ENCODE results near the gene MEIS2. TPM values are rescaled to one million over a fixed set of nuclear protein-coding genes. Genes with fewer than 3 reads are reported as not detected.

Gene MEIS2
- total RNA-seq, 1 experiment from 2014 or later, result 17.5 TPM

DNA sequence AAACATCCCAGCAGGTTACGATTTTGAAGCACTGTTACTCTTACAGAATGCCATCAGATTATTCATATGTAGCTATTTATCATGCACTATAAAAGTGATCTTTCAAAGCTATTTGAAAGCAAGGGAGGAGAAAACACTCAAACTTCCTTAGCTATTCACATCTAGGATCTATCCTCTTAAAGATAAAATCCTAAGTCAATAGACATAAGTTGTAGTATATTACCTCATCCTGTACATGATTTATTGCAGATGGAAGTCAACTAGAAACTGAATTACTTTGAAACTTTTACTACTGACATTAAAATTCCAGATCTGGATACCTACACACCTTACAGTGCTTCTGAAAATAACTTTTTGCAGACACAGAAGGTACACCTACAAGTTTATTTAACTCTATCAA is 197.2 kb downstream of the MEIS2 start:
- Histone ChIP-seq H4K20me1 (ENCODE audit: low read length) (no peaks in the 10 kb centered on the region), H3K9me2 (replicated peaks; ENCODE audit: low read length) (no peaks in the 10 kb centered on the region), H3F3A (ENCODE audit: low read length, unreplicated experiment) (no peaks in the 10 kb centered on the region), H3K4me3 (ENCODE audit: low read length) (no peak overlapping the region), H3K4me1 (ENCODE audit: insufficient read depth, low read length) (no peaks in the 10 kb centered on the region), H3K9me3 (ENCODE audit: low read length) (no peaks in the 10 kb centered on the region), H3K79me2 (ENCODE audit: low read length) (no peaks in the 10 kb centered on the region), H3K4me2 (ENCODE audit: low read length) (no peak overlapping the region), H3K9ac (ENCODE audit: low read length) (no peak overlapping the region), H3K36me3 (ENCODE audit: low read depth, low read length) (no peaks in the 10 kb centered on the region), H3K27me3 (ENCODE audit: low read length) (no peaks in the 10 kb centered on the region), H3K27ac (ENCODE audit: low read length) (no peak overlapping the region), H2AFZ (ENCODE audit: low read length) (no peak overlapping the region)
- TF ChIP-seq, protein P1, sequence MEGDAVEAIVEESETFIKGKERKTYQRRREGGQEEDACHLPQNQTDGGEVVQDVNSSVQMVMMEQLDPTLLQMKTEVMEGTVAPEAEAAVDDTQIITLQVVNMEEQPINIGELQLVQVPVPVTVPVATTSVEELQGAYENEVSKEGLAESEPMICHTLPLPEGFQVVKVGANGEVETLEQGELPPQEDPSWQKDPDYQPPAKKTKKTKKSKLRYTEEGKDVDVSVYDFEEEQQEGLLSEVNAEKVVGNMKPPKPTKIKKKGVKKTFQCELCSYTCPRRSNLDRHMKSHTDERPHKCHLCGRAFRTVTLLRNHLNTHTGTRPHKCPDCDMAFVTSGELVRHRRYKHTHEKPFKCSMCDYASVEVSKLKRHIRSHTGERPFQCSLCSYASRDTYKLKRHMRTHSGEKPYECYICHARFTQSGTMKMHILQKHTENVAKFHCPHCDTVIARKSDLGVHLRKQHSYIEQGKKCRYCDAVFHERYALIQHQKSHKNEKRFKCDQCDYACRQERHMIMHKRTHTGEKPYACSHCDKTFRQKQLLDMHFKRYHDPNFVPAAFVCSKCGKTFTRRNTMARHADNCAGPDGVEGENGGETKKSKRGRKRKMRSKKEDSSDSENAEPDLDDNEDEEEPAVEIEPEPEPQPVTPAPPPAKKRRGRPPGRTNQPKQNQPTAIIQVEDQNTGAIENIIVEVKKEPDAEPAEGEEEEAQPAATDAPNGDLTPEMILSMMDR (conservative IDR thresholded peaks at IDR 0.05; ENCODE audit: low read depth, low read length), result no peak
- TF ChIP-seq EZH2phosphoT487 (IDR thresholded peaks at IDR 0.05; ENCODE audit: borderline replicate concordance, low read length), result no peak
- ChIA-PET CTCF (no interaction called here), POLR2A (ENCODE audit: unreplicated experiment) (no interaction called here)
- intact Hi-C loops (cut with micrococcal nuclease), result no loop called here
- ATAC-seq, result peak; percentile 31; the same call in 1 of the 2 replicates
- BruUV-seq (replicated peaks), result no TSS peak
- DNase-seq, result no peak

GRCh38 chr15:36901012-36901411 is 199.3 kb downstream of the MEIS2 start:
- H3K27ac ChIP-seq (ENCODE audit: low read length), result no peak overlapping the region
- no peak overlapping the region for H3K9ac ChIP-seq (ENCODE audit: low read length)
- no peaks in the 10 kb centered on the region for H3K79me2 ChIP-seq (ENCODE audit: low read length)
- ChIA-PET POLR2A (ENCODE audit: unreplicated experiment) (no interaction called here), CTCF (interaction anchor here (0.5 kb wide), 1 partner anchor 40 kb away, joined by 3 read pairs; no protein-coding TSS in a partner anchor)
- no peaks in the 10 kb centered on the region for H4K20me1 ChIP-seq (ENCODE audit: low read length)
- H3F3A ChIP-seq (ENCODE audit: low read length, unreplicated experiment), result no peaks in the 10 kb centered on the region
- no peaks in the 10 kb centered on the region for H3K36me3 ChIP-seq (ENCODE audit: low read depth, low read length)
- H3K9me2 ChIP-seq (replicated peaks; ENCODE audit: low read length), result no peaks in the 10 kb centered on the region
- no peak overlapping the region for H3K4me3 ChIP-seq (ENCODE audit: low read length)
- H3K27me3 ChIP-seq (ENCODE audit: low read length), result no peaks in the 10 kb centered on the region
- no peaks in the 10 kb centered on the region for H3K9me3 ChIP-seq (ENCODE audit: low read length)
- ATAC-seq (no peak), DNase-seq (no peak)
- H3K4me1 ChIP-seq (ENCODE audit: insufficient read depth, low read length), result no peaks in the 10 kb centered on the region
- TF ChIP-seq EZH2 (IDR thresholded peaks at IDR 0.05; ENCODE audit: low read length, unreplicated experiment) (no peak), EZH2phosphoT487 (IDR thresholded peaks at IDR 0.05; ENCODE audit: borderline replicate concordance, low read length) (no peak)
- TF ChIP-seq, protein P1 (conservative IDR thresholded peaks at IDR 0.05; ENCODE audit: low read depth, low read length), result no peak
- no peak overlapping the region for H3K4me2 ChIP-seq (ENCODE audit: low read length)
- intact Hi-C loops (cut with micrococcal nuclease), result no loop called here
- no TSS peak for BruUV-seq (replicated peaks)
- no peak overlapping the region for H2AFZ ChIP-seq (ENCODE audit: low read length)

DNA sequence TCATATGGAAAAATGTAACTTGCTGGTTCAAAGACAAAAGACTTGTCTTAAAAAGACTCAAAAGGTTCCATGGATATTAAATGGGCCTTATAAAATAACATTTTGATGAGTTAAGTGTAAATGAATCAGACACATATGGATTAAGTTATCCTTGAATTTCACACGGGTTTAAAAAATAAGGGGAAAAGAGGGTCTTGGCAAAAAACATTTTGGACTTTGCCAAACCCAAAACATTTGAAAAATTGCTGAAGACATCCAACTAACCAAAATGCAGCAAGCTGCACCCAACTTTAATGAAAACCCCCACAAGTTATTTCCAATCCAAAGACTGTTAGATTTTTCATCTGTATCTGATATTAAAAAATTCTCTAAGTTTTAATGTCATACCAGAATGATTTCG is 200.7 kb downstream of the MEIS2 start:
- Histone ChIP-seq H3K4me3 (ENCODE audit: low read length) (no peak overlapping the region), H2AFZ (ENCODE audit: low read length) (no peak overlapping the region), H3K79me2 (ENCODE audit: low read length) (no peaks in the 10 kb centered on the region), H3F3A (ENCODE audit: low read length, unreplicated experiment) (no peaks in the 10 kb centered on the region), H3K9ac (ENCODE audit: low read length) (no peak overlapping the region), H3K36me3 (ENCODE audit: low read depth, low read length) (no peaks in the 10 kb centered on the region), H3K27me3 (ENCODE audit: low read length) (no peaks in the 10 kb centered on the region), H3K27ac (ENCODE audit: low read length) (no peak overlapping the region), H3K4me2 (ENCODE audit: low read length) (no peak overlapping the region), H3K9me3 (ENCODE audit: low read length) (no peaks in the 10 kb centered on the region), H4K20me1 (ENCODE audit: low read length) (no peaks in the 10 kb centered on the region), H3K4me1 (ENCODE audit: insufficient read depth, low read length) (no peaks in the 10 kb centered on the region), H3K9me2 (replicated peaks; ENCODE audit: low read length) (no peaks in the 10 kb centered on the region)
- intact Hi-C loops (cut with micrococcal nuclease), result no loop called here
- no TSS peak for BruUV-seq (replicated peaks)
- ChIA-PET CTCF (no interaction called here), POLR2A (ENCODE audit: unreplicated experiment) (no interaction called here)
- DNase-seq (no peak), ATAC-seq (no peak)
- TF ChIP-seq, protein P1 (conservative IDR thresholded peaks at IDR 0.05; ENCODE audit: low read depth, low read length), result no peak
- TF ChIP-seq EZH2 (IDR thresholded peaks at IDR 0.05; ENCODE audit: low read length, unreplicated experiment) (no peak), EZH2phosphoT487 (IDR thresholded peaks at IDR 0.05; ENCODE audit: borderline replicate concordance, low read length) (no peak)
